Ammon's horn (tissue), 1 donor: Measurements from ENCODE around the gene SUCLG1.
"Not testable (repeated sequence)": the region's sequence is repeated elsewhere in the genome, so short reads cannot be mapped to it uniquely, and the experiment has no call there.

Experiments used
- DNase-seq: peaks from one replicate; pipeline ENCODE4 v3.0.0-alpha.2; 2016; ENCODE audit warnings: low spot score

Gene SUCLG1

DNA sequence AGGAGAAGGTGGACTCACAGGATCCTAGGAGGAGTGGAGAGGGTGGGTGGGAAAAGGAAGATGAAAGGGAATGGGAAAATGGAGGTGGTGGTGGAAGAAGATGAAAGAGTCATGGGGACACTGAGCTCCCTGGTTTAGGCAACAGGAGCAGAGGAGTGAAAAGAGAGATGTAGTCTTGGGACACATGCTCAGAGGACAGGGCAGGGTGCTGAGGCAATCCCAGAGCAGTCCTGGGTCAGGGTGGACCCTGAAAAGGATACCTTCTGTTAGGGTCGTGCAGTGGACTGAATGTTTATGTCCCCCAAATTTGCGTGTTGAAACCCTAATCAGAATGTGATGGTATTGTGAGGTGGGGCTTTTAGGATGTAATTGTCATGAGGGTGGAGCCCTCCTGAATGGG lies 37.9 kb downstream of the SUCLG1 start:
- no peak for DNase-seq

- DNase-seq = no peak
Measured at GRCh38 chr2:84417453-84418145, 41.5 kb downstream of the SUCLG1 start.

GRCh38 chr2:84409531-84409930 lies 49.5 kb downstream of the SUCLG1 start:
- no peak for DNase-seq

DNA sequence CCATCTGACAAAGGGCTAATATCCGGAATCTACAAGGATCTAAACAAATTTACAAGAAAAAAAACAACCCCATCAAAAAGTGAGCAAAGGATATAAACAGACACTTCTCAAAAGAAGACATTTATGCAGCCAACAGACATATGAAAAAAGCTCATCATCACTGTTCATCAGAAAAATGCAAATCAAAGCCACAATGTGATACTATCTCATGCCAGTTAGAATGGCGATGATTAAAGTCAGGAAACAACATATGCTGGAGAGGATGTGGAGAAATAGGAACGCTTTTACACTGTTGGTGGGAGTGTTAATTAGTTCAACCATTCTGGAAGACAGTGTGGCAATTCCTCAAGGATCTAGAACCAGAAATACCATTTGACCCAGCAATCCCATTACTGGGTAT lies 57.0 kb downstream of the SUCLG1 start:
- DNase-seq = not testable (repeated sequence)

- DNase-seq = not testable (repeated sequence)
Measured at GRCh38 chr2:84399839-84400238, 59.2 kb downstream of the SUCLG1 start.

DNA sequence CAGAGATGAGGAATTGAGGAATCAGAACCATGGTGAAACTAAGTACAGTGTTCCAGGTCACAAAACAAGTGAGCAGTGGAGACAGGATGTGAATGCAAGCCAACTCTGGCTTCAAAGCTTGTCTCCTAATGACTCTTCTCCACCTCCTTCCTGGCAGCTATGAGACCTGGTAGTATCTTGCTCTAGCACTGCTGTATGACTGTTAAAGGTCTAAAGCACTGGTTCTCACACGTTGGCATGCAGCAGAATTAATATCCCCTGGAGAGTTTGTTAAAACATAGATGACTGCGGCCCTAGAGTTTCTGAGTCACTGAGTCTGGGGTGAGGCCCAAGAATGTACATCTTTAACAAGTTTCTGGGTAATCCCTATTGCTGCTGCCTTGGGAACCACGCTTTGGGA lies 63.3 kb downstream of the SUCLG1 start:
- DNase-seq = no peak

GRCh38 chr2:84394628-84395027 lies 64.5 kb downstream of the SUCLG1 start:
- DNase-seq = no peak

DNA sequence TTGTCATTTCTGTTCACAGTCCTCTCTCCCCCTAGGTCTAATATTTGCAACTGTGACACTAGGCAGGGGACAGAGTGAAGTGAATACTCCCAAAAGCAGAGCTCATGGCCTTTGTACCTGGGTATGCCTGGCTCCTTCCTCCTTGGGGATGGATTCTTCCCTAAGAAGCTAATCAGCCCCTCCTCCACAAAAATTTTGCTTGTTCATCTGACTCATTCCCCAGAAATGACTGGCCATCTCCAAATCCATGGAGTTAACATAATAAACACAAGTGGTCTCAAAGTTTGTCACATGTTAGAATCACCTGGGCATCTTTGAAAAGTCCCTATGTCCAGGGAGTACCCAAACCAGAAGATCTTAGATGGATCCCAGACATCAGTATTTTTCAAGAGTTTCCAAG lies 65.3 kb downstream of the SUCLG1 start:
- DNase-seq = no peak

DNA sequence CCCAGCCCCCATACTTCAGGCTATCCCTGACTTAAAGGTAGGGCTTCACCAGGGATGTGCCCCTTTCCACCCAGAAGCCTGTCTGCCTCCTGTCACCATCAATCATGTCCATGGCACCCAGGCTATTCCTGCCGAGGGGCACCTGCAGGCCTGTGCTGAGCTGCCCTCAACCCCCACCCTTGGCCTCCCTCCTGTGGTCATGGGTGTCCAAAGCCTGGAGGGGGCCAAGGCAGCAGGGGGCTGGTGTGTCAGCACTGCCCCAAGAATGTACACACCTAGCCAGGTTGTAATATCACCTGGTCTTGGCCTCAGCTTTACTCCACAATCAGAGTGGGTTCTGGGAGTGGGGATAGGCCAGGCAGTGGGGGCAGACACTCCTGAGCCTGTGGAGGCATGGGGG lies 69.3 kb downstream of the SUCLG1 start:
- DNase-seq = no peak

- DNase-seq = no peak
Measured at GRCh38 chr2:84388921-84389490, 70.1 kb downstream of the SUCLG1 start.

- DNase-seq = no peak
Measured at GRCh38 chr2:84388133-84388532, 70.9 kb downstream of the SUCLG1 start.

DNA sequence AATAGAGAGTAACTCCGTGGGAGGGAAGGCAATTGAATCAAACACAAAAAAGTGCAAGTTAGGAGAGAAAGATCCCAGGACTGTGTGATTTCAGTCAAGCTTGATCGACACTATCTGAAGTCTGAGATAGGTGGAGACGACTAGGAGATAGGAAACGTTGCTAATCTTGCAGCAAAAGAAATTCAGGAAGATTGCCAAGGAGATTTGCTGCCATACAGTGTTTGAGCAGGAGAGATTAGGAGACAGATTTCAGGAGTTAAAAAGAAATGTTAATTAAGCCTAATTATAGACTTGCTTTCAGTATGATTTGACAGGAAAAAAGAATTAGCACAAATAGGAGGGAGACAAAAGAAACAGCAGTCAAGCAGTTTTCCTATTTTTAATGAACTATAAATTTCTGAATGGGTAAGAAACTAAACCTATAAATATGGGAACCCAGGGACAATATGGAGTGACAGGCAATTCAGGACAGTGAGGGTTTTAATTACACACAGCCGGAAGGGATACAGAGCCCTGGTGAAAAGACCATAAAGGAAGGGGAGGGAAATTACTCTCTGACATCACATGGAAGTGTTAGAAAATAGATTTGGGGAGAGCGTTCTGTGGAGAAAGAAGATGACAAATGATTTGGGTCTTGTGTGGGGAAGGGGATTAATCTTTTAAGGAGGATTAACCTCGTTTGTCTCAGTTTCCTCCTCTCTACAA lies 72.6 kb downstream of the SUCLG1 start:
- no peak for DNase-seq

- no peak for DNase-seq
Measured at GRCh38 chr2:84383271-84383670, 75.8 kb downstream of the SUCLG1 start.

GRCh38 chr2:84380875-84381274 lies 78.2 kb downstream of the SUCLG1 start:
- DNase-seq = no peak

DNA sequence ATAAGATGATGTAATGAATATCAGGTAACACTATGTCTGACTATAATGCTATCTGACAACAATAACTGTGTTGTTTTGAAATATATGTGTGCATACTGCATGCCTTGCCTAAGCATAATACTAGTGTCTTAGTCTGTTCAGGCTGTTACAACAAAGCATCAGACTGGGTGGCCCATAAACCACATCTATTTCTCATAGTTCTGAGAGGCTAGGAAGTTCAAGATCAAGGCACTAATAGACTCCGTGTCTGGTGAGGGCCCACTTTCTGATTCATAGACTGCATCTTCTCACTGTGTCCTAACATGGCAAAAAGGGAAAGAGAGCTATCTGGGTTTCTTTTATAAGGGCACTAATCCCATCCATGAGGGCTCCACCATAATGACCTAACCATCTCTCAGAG lies 80.1 kb downstream of the SUCLG1 start:
- no peak for DNase-seq

- DNase-seq = no peak
Measured at GRCh38 chr2:84375020-84375419, 84.1 kb downstream of the SUCLG1 start.

- no peak for DNase-seq
Measured at GRCh38 chr2:84373866-84374265, 85.2 kb downstream of the SUCLG1 start.
